Measurements from ENCODE around the gene TLX3.

DNA sequence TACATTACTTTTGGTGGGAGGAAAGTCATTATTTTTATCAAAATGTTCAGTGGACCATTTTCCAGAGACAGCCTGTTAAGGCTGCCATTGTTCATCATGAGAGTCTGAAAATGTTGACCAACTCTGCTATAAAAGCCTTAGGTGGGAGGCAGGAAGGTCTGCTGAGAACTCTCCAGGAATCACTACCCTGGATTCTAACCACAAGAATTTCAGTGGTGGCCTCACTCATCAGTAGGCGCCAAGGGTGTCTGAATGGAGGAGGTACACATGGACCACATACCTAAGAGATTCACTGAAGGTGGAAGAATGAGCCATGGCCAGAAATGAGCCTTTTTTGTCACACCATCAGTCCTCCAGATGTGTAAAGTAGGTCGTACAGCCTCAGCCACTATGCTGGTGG lies 21.0 kb upstream of the TLX3 start:
- TF ChIP-seq, protein P1, sequence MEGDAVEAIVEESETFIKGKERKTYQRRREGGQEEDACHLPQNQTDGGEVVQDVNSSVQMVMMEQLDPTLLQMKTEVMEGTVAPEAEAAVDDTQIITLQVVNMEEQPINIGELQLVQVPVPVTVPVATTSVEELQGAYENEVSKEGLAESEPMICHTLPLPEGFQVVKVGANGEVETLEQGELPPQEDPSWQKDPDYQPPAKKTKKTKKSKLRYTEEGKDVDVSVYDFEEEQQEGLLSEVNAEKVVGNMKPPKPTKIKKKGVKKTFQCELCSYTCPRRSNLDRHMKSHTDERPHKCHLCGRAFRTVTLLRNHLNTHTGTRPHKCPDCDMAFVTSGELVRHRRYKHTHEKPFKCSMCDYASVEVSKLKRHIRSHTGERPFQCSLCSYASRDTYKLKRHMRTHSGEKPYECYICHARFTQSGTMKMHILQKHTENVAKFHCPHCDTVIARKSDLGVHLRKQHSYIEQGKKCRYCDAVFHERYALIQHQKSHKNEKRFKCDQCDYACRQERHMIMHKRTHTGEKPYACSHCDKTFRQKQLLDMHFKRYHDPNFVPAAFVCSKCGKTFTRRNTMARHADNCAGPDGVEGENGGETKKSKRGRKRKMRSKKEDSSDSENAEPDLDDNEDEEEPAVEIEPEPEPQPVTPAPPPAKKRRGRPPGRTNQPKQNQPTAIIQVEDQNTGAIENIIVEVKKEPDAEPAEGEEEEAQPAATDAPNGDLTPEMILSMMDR (IDR thresholded peaks at IDR 0.05), result no peak
- TF ChIP-seq POLR2AphosphoS5 (IDR thresholded peaks at IDR 0.05; ENCODE audit: low read depth, low read length), result no peak
